ENCODE results near the gene THBS2. TPM values are rescaled to one million over a fixed set of nuclear protein-coding genes. Genes with fewer than 3 reads are reported as not detected.

THBS2 gene
- total RNA-seq, 1 donor from 2014 or later: not detected

DNA sequence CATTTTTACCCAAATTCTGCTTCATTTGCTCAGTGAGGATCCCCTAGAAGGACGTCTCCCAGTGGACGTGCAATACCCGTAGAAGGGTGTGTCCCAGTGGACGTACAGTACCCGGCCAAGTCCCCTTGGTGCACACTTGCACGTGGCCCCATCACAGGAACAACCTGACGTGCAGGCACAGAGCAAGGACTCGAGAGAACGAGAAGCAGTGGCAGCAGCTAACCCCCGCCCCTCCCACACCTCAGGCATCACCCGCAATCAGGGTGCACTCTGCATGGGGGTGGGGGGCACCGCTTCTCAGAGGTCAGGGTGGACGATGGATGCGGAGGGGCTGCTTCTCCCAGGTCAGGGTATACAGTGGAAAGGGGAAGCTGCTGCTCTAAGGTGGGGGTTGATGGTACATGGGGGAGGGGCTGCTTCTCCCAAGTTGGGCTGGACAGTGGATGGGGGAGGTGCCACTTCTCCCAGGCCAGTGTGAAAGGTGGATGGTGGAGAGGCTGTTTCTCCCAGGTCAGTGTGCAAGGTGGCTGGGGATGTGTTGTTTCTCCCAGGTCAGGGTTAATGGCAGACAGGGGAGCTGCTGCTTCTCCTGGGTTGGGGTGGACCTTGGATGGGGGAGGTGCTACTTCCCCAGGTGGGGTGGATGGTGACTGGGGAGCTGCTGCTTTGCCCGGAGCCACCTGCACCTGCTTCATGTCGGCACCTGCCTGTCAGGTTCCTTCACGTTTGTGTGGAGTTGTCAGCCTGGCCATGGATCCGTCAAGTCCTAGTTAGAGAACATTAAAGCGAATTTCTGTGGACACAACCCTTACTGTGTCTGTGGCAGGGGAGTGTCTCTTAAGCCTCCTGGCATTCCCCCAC, 1.0 kb upstream of the THBS2 start:
- Mint-ChIP-seq H3K27ac (no peak overlapping the region), H3K27me3 (ENCODE audit: low read depth) (peaks cover 51% of the 10 kb centered on the region), H3K9me3 (no peaks in the 10 kb centered on the region)

DNA sequence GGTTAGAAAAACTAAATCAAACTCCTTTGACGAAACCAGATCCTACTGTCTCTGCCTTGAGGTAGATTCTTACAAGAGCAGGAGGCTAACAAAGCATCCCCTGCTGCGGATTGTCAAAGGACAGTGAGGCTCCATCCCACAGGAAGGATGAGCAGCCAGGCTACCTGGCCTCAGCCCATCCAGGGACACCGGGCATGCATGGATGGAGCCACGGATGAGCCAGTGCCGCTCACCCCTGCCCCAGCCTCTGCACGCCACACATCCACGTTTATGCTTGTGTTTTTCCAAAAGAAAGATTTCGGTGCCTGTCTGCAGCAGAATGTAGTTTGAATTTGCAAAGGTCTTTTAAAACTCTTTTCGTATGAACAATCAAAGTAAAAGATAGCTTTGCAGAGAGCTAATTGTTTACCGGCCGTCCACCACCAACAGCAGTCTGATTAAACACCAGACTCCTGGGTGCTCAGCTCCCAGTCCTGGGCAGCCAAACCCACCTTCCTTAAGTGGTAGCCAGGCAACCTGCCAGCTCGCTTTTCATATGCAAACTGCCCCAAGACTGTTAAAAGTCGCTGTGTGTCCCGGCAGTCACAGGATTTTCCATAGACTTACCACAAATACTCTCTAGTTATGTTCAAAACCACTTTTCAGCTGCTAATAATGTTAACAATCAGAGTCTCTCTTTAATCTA, 999 bp downstream of the THBS2 start:
- Mint-ChIP-seq H3K4me3 (ENCODE audit: low read depth) (no peak overlapping the region), H3K9me3 (peaks cover 5% of the 10 kb centered on the region), H3K36me3 (ENCODE audit: low read depth) (no peaks in the 10 kb centered on the region), H3K27ac (no peak overlapping the region), H3K27me3 (ENCODE audit: low read depth) (peaks cover 51% of the 10 kb centered on the region), H3K4me1 (ENCODE audit: low read depth) (no peaks in the 10 kb centered on the region)
- intact Hi-C loops (cut with micrococcal nuclease): loop anchor here (5.0 kb wide), 1 partner anchor 1040 kb away; the partner anchor contains the start of gene DLL1
- no peak for DNase-seq (ENCODE audit: low spot score)

More for the DNA sequence above, 1.0 kb upstream of the THBS2 start:
- no peak for DNase-seq (ENCODE audit: low spot score)
- no peaks in the 10 kb centered on the region for H3K36me3 Mint-ChIP-seq (ENCODE audit: low read depth)
- no peak overlapping the region for H3K4me3 Mint-ChIP-seq (ENCODE audit: low read depth)
- intact Hi-C loops (cut with micrococcal nuclease): loop anchor here (5.0 kb wide), 1 partner anchor 1038 kb away; the partner anchor contains the start of gene DLL1
- H3K4me1 Mint-ChIP-seq (ENCODE audit: low read depth): no peaks in the 10 kb centered on the region

DNA sequence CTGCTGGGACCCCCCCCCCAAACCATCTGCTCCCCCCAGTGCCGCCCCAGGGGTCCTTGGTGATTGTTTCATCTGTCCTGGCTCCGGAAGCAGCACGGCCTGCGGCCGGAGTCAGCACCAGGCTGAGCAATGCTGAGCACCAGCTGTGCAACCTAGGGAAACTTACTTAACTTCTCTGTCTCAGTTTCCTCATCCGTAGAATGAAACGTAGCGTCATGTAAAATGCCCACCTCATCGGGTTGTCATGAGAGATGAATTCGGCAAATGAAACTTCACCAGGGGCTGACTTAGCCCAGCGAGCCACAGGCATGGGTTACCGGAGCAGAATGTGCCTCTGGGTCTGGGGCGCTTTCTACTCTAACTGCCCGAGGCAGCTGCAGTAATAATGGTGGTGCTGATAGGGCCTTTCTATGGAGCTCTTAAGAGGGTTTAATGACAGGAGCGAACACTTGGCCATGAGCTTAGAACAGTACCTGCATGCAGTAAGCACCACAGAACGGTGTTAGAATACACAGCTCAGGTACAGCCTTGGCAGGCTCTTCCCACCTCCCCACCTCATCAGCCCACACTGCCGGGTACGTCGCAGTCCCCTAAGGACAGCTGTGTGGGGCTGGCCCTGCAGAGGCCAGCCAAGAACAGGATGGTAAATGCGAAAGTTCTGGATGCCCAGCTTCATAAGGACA, 1.7 kb downstream of the THBS2 start:
- H3K4me3 Mint-ChIP-seq (ENCODE audit: low read depth): no peak overlapping the region
- H3K36me3 Mint-ChIP-seq (ENCODE audit: low read depth): no peaks in the 10 kb centered on the region
- intact Hi-C loops (cut with micrococcal nuclease): loop anchor here (5.0 kb wide), 1 partner anchor 1040 kb away; the partner anchor contains the start of gene DLL1
- no peak for DNase-seq (ENCODE audit: low spot score)
- peaks cover 51% of the 10 kb centered on the region for H3K27me3 Mint-ChIP-seq (ENCODE audit: low read depth)
- H3K9me3 Mint-ChIP-seq: peaks cover 11% of the 10 kb centered on the region
- H3K27ac Mint-ChIP-seq: no peak overlapping the region
- no peaks in the 10 kb centered on the region for H3K4me1 Mint-ChIP-seq (ENCODE audit: low read depth)

DNA sequence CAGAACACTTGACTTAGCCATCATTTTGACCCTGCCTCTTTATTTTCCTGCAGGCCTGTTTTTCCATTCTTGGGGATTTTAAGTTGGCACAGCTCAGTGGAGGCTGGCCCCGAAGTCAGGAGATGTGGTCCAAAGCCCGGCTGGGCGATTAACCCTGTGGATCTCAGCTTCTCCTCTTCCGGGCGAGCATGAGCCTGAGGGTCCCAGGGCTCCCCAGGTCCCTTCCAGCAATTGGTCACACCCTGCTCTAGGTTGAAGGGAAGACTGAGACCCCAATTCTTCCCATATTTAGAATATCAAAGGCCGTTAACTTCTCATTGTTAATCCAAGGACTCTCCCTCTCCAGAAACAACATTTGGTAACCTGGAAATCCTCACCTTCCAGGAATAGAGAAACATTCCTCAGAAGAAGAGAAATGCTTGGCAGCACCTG, 2.3 kb downstream of the THBS2 start:
- no peaks in the 10 kb centered on the region for H3K4me1 Mint-ChIP-seq (ENCODE audit: low read depth)
- H3K36me3 Mint-ChIP-seq (ENCODE audit: low read depth): no peaks in the 10 kb centered on the region
- DNase-seq (ENCODE audit: low spot score): no peak
- intact Hi-C loops (cut with micrococcal nuclease): loop anchor here (5.0 kb wide), 1 partner anchor 1041 kb away; the partner anchor contains the start of gene DLL1
- H3K27me3 Mint-ChIP-seq (ENCODE audit: low read depth): peaks cover 51% of the 10 kb centered on the region
- peaks cover 11% of the 10 kb centered on the region for H3K9me3 Mint-ChIP-seq
- H3K27ac Mint-ChIP-seq: no peak overlapping the region
- no peak overlapping the region for H3K4me3 Mint-ChIP-seq (ENCODE audit: low read depth)

DNA sequence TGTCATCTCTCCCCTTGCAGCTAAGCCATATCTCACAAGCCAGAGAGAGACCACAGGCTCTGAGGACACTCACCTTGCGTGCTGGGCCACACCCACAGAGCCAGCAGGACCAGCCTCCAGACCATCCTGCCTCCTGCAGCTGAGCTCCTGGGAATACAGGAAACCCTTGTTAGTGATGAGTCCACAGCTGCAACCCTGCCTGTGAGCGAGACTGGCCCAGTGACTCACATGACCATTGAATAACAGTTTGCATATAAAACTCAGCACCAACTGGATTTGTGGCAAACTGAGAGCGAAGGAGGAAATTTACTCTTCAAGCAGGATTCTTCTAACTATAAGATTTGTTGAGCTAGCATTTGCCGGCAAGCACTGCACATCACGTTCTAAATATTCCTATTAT, 3.0 kb downstream of the THBS2 start:
- H3K9me3 Mint-ChIP-seq: peaks cover 11% of the 10 kb centered on the region
- H3K27me3 Mint-ChIP-seq (ENCODE audit: low read depth): peaks cover 49% of the 10 kb centered on the region
- intact Hi-C loops (cut with micrococcal nuclease): loop anchor here (5.0 kb wide), 1 partner anchor 1042 kb away; the partner anchor contains the start of gene DLL1
- DNase-seq (ENCODE audit: low spot score): no peak
- no peaks in the 10 kb centered on the region for H3K36me3 Mint-ChIP-seq (ENCODE audit: low read depth)
- no peak overlapping the region for H3K4me3 Mint-ChIP-seq (ENCODE audit: low read depth)
- no peak overlapping the region for H3K27ac Mint-ChIP-seq
- H3K4me1 Mint-ChIP-seq (ENCODE audit: low read depth): no peaks in the 10 kb centered on the region

DNA sequence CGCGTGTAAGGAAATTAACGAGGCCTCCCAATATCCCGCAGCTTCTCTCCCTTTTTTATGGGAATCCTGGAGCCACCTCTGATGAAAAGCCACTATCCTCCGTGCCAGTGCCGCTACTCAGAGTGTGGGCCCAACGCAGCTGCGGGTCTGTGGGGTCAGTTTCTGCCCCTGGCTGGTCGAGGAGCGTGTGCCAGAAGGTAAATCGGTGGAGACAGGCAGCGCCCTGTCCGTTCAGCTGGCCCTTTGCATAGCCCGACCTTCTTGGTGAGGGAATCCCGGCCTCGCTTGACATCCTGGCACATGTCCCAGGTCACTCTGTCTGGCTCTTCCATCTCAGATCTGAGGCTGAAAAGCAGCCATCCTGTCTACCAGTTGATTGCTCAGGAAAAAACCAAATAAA, 4.6 kb downstream of the THBS2 start:
- Mint-ChIP-seq H3K9me3 (peaks cover 11% of the 10 kb centered on the region), H3K4me1 (ENCODE audit: low read depth) (no peaks in the 10 kb centered on the region), H3K27me3 (ENCODE audit: low read depth) (peaks cover 37% of the 10 kb centered on the region), H3K27ac (no peak overlapping the region), H3K4me3 (ENCODE audit: low read depth) (no peak overlapping the region), H3K36me3 (ENCODE audit: low read depth) (no peaks in the 10 kb centered on the region)
- intact Hi-C loops (cut with micrococcal nuclease): no loop called here
- DNase-seq (ENCODE audit: low spot score): no peak

DNA sequence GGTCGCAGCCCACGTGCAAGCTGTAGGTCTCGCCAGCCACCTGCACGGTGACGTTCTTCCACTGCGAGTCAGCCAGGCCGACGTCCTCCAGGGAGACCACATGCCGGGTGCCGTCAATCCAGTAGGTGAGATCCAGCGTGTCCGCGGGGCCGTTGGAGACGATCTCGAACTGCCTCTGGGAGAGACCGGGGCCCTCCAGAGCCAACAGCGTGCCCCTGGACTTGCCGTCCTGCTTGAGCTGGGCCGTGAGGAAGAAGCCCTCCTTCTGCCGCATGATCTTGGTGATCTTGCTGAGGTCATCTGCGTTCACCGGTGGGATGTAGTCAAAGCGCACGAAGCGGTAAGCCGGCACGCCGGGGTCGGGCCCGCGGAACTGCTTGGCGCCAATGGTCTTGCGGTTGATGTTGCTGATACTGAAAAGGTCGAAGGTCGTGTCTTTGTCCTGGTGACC, 5.1 kb downstream of the THBS2 start:
- Mint-ChIP-seq H3K27me3 (ENCODE audit: low read depth) (peaks cover 32% of the 10 kb centered on the region), H3K27ac (no peak overlapping the region), H3K4me1 (ENCODE audit: low read depth) (no peaks in the 10 kb centered on the region), H3K9me3 (peaks cover 11% of the 10 kb centered on the region), H3K36me3 (ENCODE audit: low read depth) (no peaks in the 10 kb centered on the region), H3K4me3 (ENCODE audit: low read depth) (no peak overlapping the region)
- DNase-seq (ENCODE audit: low spot score): no peak
- intact Hi-C loops (cut with micrococcal nuclease): no loop called here

DNA sequence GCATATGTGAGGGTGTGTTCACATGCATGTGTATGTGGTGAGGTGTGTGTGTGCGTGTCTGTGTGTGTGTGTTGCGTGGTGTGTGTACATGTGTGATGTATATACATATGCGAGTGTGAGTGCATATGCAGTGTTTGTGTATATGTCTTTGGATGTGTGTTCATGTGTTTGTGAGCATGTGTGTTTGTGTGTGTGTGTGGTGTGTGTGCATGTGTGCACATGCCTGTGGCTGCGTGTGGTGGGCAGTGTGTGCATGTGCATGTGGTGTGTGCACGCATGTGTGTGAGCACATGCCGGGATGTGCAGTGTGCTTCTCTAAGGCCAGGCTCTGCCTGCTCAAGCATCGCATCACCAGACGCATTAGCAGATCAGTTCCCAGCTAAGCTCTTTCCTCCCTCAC, 5.7 kb downstream of the THBS2 start:
- Mint-ChIP-seq H3K27me3 (ENCODE audit: low read depth) (peaks cover 27% of the 10 kb centered on the region), H3K36me3 (ENCODE audit: low read depth) (no peaks in the 10 kb centered on the region), H3K9me3 (peaks cover 11% of the 10 kb centered on the region), H3K4me1 (ENCODE audit: low read depth) (no peaks in the 10 kb centered on the region), H3K27ac (no peak overlapping the region), H3K4me3 (ENCODE audit: low read depth) (no peak overlapping the region)
- DNase-seq (ENCODE audit: low spot score): no peak
- intact Hi-C loops (cut with micrococcal nuclease): no loop called here

DNA sequence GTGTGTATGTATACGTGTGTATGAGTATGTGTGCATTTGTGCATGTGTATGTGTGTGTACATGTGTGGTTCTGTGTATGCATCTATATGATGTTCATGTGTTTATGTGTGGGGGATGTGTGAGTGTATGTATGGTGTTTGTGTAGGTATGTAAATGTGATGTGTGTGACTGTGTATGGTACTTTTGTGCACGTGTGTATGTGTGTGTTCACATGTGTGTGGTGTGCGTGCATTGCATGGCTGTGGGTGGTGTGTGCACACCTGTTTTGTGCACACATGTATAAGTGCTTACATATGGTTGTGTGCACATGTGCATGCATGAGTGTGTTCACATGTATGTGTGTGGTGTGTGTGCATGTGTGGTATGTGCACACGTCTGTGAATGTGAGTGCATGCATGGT, 6.2 kb downstream of the THBS2 start:
- H3K27ac Mint-ChIP-seq: no peak overlapping the region
- H3K4me1 Mint-ChIP-seq (ENCODE audit: low read depth): no peaks in the 10 kb centered on the region
- H3K36me3 Mint-ChIP-seq (ENCODE audit: low read depth): no peaks in the 10 kb centered on the region
- intact Hi-C loops (cut with micrococcal nuclease): no loop called here
- DNase-seq (ENCODE audit: low spot score): no peak
- H3K9me3 Mint-ChIP-seq: peaks cover 11% of the 10 kb centered on the region
- H3K4me3 Mint-ChIP-seq (ENCODE audit: low read depth): no peak overlapping the region
- peaks cover 21% of the 10 kb centered on the region for H3K27me3 Mint-ChIP-seq (ENCODE audit: low read depth)

DNA sequence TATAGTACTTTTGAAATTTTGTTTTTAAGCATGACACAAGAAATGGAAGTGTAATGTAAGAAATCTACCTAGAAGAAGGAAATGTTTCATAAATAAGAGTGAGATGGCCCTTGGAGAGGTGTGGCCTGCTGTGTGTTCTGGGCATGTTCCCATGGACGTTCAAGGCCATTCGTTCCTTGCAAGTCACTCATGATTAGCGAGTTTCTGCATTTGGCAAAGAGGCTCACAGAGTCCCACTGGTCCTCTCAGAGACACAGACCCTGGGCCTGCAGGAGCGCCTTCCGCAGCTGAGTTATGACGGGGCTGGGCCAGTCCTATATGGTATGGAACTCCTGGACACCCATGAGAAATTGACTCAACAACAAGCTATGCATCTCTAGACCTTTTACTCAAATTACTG, 7.2 kb downstream of the THBS2 start:
- Mint-ChIP-seq H3K27ac (no peak overlapping the region), H3K4me3 (ENCODE audit: low read depth) (no peak overlapping the region), H3K4me1 (ENCODE audit: low read depth) (no peaks in the 10 kb centered on the region), H3K27me3 (ENCODE audit: low read depth) (peaks cover 11% of the 10 kb centered on the region), H3K9me3 (peaks cover 11% of the 10 kb centered on the region), H3K36me3 (ENCODE audit: low read depth) (no peaks in the 10 kb centered on the region)
- intact Hi-C loops (cut with micrococcal nuclease): no loop called here
- no peak for DNase-seq (ENCODE audit: low spot score)

DNA sequence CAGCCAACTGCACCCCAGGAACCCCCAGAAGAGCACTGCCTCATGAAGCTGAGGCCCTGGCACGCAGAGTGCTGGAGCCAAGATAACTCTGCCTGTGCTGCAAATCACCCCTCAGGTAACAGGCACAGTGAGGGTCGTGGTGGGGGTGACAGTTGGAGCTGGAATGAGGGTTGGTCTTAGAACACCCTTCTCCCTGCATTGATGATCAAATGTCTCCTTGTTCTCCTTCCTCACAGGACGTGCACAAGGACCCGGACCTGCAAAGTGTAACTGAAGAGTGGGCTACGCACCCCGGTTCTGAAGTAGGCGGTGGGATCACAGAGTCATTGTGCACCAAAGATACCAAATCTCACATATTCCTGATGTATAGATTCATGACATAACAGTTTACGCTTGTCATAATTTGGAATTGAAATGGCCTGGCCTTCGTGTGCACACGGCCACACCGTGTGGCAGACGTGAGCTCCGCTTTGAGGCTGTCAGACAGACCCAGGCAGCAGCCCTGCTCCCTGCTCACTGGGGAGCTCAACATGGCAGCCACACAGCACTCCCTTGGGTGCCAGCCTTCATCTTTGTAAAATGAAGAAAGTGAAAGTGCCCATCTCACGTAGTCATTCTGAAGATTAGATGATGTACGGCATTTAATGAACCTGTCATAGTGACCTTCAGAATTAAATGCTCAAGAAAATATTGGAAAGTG, 8.8 kb downstream of the THBS2 start:
- H3K9me3 Mint-ChIP-seq: peaks cover 11% of the 10 kb centered on the region
- no peak overlapping the region for H3K4me3 Mint-ChIP-seq (ENCODE audit: low read depth)
- intact Hi-C loops (cut with micrococcal nuclease): no loop called here
- no peak overlapping the region for H3K27ac Mint-ChIP-seq
- H3K36me3 Mint-ChIP-seq (ENCODE audit: low read depth): no peaks in the 10 kb centered on the region
- no peaks in the 10 kb centered on the region for H3K27me3 Mint-ChIP-seq (ENCODE audit: low read depth)
- H3K4me1 Mint-ChIP-seq (ENCODE audit: low read depth): no peaks in the 10 kb centered on the region
- DNase-seq (ENCODE audit: low spot score): no peak

DNA sequence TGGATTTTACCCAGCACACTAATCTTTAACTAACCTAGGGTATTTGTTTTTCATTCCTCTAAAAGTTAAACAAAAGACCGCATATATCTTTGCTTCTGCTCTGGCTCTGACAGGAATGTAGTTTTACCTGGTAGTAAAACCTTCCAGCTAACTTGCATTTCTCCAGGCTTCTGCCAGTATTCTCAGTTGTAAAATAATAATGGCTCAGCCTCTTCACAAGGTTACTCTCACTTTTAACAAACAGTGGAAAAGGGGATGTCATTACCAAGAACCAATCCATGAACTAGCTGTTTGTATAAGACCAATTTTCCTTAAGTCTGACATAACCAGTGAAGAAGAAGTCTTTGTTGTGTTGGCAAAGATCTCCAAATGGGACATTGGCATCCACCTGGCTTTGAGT, 10.0 kb downstream of the THBS2 start:
- Mint-ChIP-seq H3K27ac (no peak overlapping the region), H3K27me3 (ENCODE audit: low read depth) (no peaks in the 10 kb centered on the region), H3K36me3 (ENCODE audit: low read depth) (no peaks in the 10 kb centered on the region), H3K4me3 (ENCODE audit: low read depth) (no peak overlapping the region), H3K9me3 (peaks cover 11% of the 10 kb centered on the region), H3K4me1 (ENCODE audit: low read depth) (no peaks in the 10 kb centered on the region)
- intact Hi-C loops (cut with micrococcal nuclease): no loop called here
- no peak for DNase-seq (ENCODE audit: low spot score)

Data from activated T-helper 2 cell treated with anti-CD3 and anti-CD28 coated beads, Interferon-gamma antibody, Interleukin-2, Interleukin-4, amounts not matched to agents 10 μg/mL and 5 μg/mL and 100 μg/mL, durations not matched to agents 14 hours and 24 hours and 36 hours (primary cell).